ENCODE measurements around the gene PPP1R2C.

GRCh38 chrX:42739741-42740140 is 38.2 kb downstream of the PPP1R2C start:
- no peak for TF ChIP-seq ZNF629 (tag by site-specific recombination; IDR thresholded peaks at IDR 0.05)
- no peak for TF ChIP-seq KLF1 (tag by site-specific recombination; IDR thresholded peaks at IDR 0.05)
- no peak for TF ChIP-seq ZNF169 (tag by site-specific recombination; IDR thresholded peaks at IDR 0.05)
- no peak for TF ChIP-seq ZNF302 (tag by site-specific recombination; IDR thresholded peaks at IDR 0.05; ENCODE audit: low read depth)
- TF ChIP-seq ZNF146 (tag by site-specific recombination; IDR thresholded peaks at IDR 0.05): no peak

Measured in HEK293 (cell line).